Measurements from ENCODE around the gene KSR1. TPM values are rescaled to one million over a fixed set of nuclear protein-coding genes. Genes with fewer than 3 reads are reported as not detected.
A peak's percentile ranks its signal among the peaks of the same experiment; 100 is the strongest.

The KSR1 gene
- total and polyA plus RNA-seq, 2 experiments from 2014 or later = 7.8 to 53.2 TPM

- no peak for TF ChIP-seq CREB1 (CRISPR knock-in tag; IDR thresholded peaks at IDR 0.05; ENCODE audit: low read depth)
- TF ChIP-seq EZH2phosphoT487 (IDR thresholded peaks at IDR 0.05; ENCODE audit: unreplicated experiment) = no peak
- TF ChIP-seq CTCF (conservative IDR thresholded peaks at IDR 0.05; ENCODE audit: low read depth in 2 of 2) = no peak
- no peak for TF ChIP-seq JUNB (IDR thresholded peaks at IDR 0.05; ENCODE audit: unreplicated experiment)
- no peak for TF ChIP-seq STAT1 (IDR thresholded peaks at IDR 0.05; ENCODE audit: unreplicated experiment)
- no peak for TF ChIP-seq POLR2AphosphoS5 (IDR thresholded peaks at IDR 0.05; ENCODE audit: low read depth)
Observed at GRCh38 chr17:27560668-27561067, 104.4 kb downstream of the KSR1 start (continued).

GRCh38 chr17:27562777-27563455, 106.7 kb downstream of the KSR1 start:
- Histone ChIP-seq H3K27me3 (ENCODE audit: insufficient read depth) (no peaks in the 10 kb centered on the region), H3K79me2 (replicated peaks; ENCODE audit: insufficient read depth) (peaks cover 16% of the 10 kb centered on the region; the same call in 1 of the 2 replicates), H3K27ac (ENCODE audit: low read depth) (no peak overlapping the region), H3K4me1 (ENCODE audit: insufficient read depth) (peaks cover 2% of the 10 kb centered on the region; the same call in 1 of the 2 replicates), H3K4me3 (no peak overlapping the region), H4K20me1 (replicated peaks; ENCODE audit: insufficient read depth) (no peaks in the 10 kb centered on the region), H2AFZ (no peak overlapping the region), H3F3A (replicated peaks; ENCODE audit: low read depth) (no peaks in the 10 kb centered on the region), H3K4me2 (no peak overlapping the region), H3K36me3 (ENCODE audit: insufficient read depth) (no peaks in the 10 kb centered on the region), H3K9me2 (ENCODE audit: insufficient read depth) (no peaks in the 10 kb centered on the region)
- H3K9me3 Mint-ChIP-seq = no peaks in the 10 kb centered on the region; the same call in 2 of the 3 replicates
- H3K27ac Mint-ChIP-seq = peak overlapping the region; percentile 71
- peaks cover 18% of the 10 kb centered on the region for H3K4me1 Mint-ChIP-seq
- ATAC-seq (no peak), DNase-seq (ENCODE audit: low spot score) (no peak)
- H3K27me3 Mint-ChIP-seq (ENCODE audit: insufficient read depth, low read depth, poor library complexity) = peaks cover 10% of the 10 kb centered on the region
- no peak overlapping the region for H3K4me3 Mint-ChIP-seq
- H3K36me3 Mint-ChIP-seq (ENCODE audit: low read depth) = peaks cover 5% of the 10 kb centered on the region; the same call in 2 of the 3 replicates
- TF ChIP-seq CTCF (conservative IDR thresholded peaks at IDR 0.05; ENCODE audit: low read depth in 2 of 2) (no peak), POLR2AphosphoS5 (IDR thresholded peaks at IDR 0.05; ENCODE audit: low read depth) (no peak), ETS1 (IDR thresholded peaks at IDR 0.05) (no peak), ZNF462 (CRISPR knock-in tag; IDR thresholded peaks at IDR 0.05) (no peak), ZNF331 (CRISPR knock-in tag; IDR thresholded peaks at IDR 0.05; ENCODE audit: low read depth) (no peak), ZNF114 (CRISPR knock-in tag; IDR thresholded peaks at IDR 0.05) (no peak), EZH2 (IDR thresholded peaks at IDR 0.05; ENCODE audit: low read depth, unreplicated experiment) (no peak), CREB1 (CRISPR knock-in tag; IDR thresholded peaks at IDR 0.05; ENCODE audit: low read depth) (no peak), NANOG (IDR thresholded peaks at IDR 0.05; ENCODE audit: borderline replicate concordance) (no peak), EZH2phosphoT487 (IDR thresholded peaks at IDR 0.05; ENCODE audit: unreplicated experiment) (no peak)
